H1 (cell line): ENCODE measurements around the gene DYNC1I1. TPM values are rescaled to one million over a fixed set of nuclear protein-coding genes. Genes with fewer than 3 reads are reported as not detected.

Source experiments
- RNF2 ChIP-seq: fragments of 200-900, 300-1000 bp; sonication (generic); IDR thresholded peaks from 2 replicates; pipeline ENCODE4 v1.7.1; 2016; ENCODE audit warnings: borderline replicate concordance, low read depth, mild to moderate bottlenecking, antibody characterized with exemption, low read length; ENCODE audit not compliant: poor library complexity, severe bottlenecking; ENCODE audit errors: missing control alignments
- polyA plus RNA-seq, 7 experiments: library from polyadenylated mRNA; depleted of rRNA in 3 of 7; stranded (reverse) in 5 of 7; unstranded in 2 of 7; fragments of >200 nt in 5 of 7; fragments of 200-250 nt in 2 of 7; gene quantifications; 1 replicate in 5 of 7; 2 replicates in 1 of 7; 4 replicates in 1 of 7; pipeline versions ENCODE4 v1.2.1 to v1.2.3, GENCODE V29; 2011 to 2013; ENCODE audit warnings: missing spikeins in 2 of 7, mixed read lengths in 2 of 7
- total RNA-seq: library from RNA; stranded (reverse); fragmentation: NEBNext Ultra II Directional; extraction: Animal tissue kit (Norgen Biotek cat#: 25700); gene quantifications from 2 replicates; pipeline ENCODE4 v1.2.1, GENCODE V29; 2021

Gene DYNC1I1
- total and polyA plus RNA-seq, 2 of the 8 experiments (the other 6 are each of a cell fraction or from before 2014, with no cell fraction given) = 0.45 to 0.58 TPM

GRCh38 chr7:95794917-95795515 is 22.7 kb downstream of the DYNC1I1 start (continued):
- no peak for TF ChIP-seq RNF2
